ENCODE measurements around the gene SERPINA1.

The SERPINA1 gene

DNA sequence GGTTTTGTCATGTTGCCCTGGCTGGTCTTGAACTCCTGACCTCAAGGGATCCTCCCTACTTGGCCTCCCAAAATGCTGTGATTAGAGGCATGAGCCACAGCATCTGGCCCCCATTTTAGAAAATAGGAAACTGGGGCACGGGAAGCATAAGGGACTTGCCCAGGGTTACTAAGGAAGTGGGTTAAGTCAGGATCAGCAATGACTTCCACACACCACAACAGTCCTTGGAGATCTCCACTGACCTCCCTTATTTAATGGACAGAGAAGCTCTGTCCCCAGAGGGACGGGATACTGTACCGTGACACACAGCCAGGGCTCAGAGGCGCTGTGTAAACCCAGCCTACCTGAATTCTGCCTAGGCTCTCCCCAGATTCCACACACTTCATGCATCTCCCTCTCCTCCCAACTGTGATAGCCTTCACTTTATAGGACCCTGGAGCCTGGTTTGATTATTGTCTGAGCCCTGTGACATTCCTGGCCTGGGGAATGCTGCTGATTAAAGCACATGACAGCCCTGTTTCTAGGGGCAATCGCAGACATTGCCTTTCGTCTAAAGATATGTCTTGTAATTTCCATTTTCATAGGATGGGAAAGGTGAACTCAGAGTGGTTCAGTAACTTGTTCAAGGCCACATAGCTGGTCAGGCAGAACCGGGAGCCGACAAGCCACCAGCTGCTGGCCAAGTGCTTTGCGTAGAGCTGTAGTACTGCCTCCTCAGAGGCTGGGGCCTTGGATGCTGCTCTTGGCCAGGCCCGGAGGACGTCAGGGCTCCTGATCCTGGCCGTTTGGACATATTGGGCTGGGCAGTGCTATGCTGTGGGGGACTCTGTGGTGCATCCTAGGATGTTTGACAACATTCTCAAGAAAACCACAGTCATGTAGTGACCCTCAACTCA lies 20.8 kb downstream of the SERPINA1 start:
- no peaks in the 10 kb centered on the region for H4K20me1 ChIP-seq (ENCODE audit: control insufficient read depth, insufficient read depth, low read depth, low read length)
- H3K27ac ChIP-seq (ENCODE audit: low read depth, low read length) = no peak overlapping the region
- no peak overlapping the region for H3K4me3 ChIP-seq (ENCODE audit: low read length)
- no peaks in the 10 kb centered on the region for H3K9me2 ChIP-seq (replicated peaks; ENCODE audit: control insufficient read depth, low read length)
- H3K79me2 ChIP-seq (ENCODE audit: control insufficient read depth, low read length) = no peaks in the 10 kb centered on the region
- no peaks in the 10 kb centered on the region for H3F3A ChIP-seq (ENCODE audit: control insufficient read depth, insufficient read depth)
- TF ChIP-seq, protein P1, sequence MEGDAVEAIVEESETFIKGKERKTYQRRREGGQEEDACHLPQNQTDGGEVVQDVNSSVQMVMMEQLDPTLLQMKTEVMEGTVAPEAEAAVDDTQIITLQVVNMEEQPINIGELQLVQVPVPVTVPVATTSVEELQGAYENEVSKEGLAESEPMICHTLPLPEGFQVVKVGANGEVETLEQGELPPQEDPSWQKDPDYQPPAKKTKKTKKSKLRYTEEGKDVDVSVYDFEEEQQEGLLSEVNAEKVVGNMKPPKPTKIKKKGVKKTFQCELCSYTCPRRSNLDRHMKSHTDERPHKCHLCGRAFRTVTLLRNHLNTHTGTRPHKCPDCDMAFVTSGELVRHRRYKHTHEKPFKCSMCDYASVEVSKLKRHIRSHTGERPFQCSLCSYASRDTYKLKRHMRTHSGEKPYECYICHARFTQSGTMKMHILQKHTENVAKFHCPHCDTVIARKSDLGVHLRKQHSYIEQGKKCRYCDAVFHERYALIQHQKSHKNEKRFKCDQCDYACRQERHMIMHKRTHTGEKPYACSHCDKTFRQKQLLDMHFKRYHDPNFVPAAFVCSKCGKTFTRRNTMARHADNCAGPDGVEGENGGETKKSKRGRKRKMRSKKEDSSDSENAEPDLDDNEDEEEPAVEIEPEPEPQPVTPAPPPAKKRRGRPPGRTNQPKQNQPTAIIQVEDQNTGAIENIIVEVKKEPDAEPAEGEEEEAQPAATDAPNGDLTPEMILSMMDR (IDR thresholded peaks at IDR 0.05; ENCODE audit: low read depth, low read length, poor library complexity, severe bottlenecking) = no peak
- no peak for TF ChIP-seq EZH2phosphoT487 (IDR thresholded peaks at IDR 0.05; ENCODE audit: borderline replicate concordance, low read length)
- H3K9me3 ChIP-seq (ENCODE audit: control insufficient read depth, insufficient read depth, low read length) = no peaks in the 10 kb centered on the region
- H3K27me3 ChIP-seq (ENCODE audit: control insufficient read depth, low read length) = no peaks in the 10 kb centered on the region
- H3K36me3 ChIP-seq (ENCODE audit: control insufficient read depth, low read length) = no peaks in the 10 kb centered on the region
- no peaks in the 10 kb centered on the region for H3K4me1 ChIP-seq (ENCODE audit: control insufficient read depth, low read length)
- H3K4me2 ChIP-seq (ENCODE audit: low read length) = no peak overlapping the region

DNA sequence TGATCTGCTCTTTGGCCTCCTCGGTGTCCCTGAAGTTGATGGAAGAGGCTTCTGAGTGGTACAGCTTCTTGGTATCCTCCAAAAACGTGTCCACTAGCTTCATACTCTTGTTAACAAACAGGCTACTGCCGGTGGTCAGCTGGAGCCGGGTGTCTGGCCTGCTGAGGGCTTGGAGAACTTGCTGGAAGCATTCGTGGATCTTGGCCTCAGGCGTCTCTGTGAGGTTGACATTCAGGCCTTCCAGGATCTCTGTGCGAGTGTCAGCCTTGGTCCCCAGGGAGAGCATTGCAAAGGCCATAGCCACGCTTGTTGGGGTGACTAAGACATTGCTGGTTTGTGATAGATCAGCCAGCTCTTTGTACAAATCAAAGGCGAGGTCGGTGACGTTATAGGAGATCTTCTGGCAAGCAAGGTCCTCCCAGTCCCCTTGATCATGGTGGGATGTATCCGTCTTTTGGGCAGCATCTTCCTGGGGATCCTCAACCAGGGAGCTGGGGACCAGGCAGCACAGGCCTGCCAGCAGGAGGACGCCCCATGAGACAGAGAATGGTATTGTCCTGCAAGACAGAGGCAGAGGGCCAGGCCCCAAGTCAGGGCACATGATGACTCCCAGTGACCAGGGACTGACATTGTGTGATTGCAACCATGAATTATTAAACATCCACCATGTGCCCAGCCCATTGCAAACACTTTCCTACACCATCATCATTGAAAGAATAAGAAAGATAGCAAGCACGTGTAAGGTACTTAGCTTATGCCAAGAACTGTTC lies 22.1 kb downstream of the SERPINA1 start, which contains the start of gene SERPINA2:
Gene SERPINA2, minus strand, starts transcription at position 553 of the 770 bp plus-strand sequence.
- H3K4me3 ChIP-seq (ENCODE audit: low read length) = no peak within 1 kb of the TSS
- H3K9me3 ChIP-seq (ENCODE audit: control insufficient read depth, insufficient read depth, low read length) = no peaks in the 10 kb centered on the region
- no peak within 1 kb of the TSS for H3K4me2 ChIP-seq (ENCODE audit: low read length)
- H3F3A ChIP-seq (ENCODE audit: control insufficient read depth, insufficient read depth) = no peaks in the 10 kb centered on the region
- no peaks in the 10 kb centered on the region for H3K36me3 ChIP-seq (ENCODE audit: control insufficient read depth, low read length)
- no peaks in the 10 kb centered on the region for H3K79me2 ChIP-seq (ENCODE audit: control insufficient read depth, low read length)
- TF ChIP-seq, protein P1 (IDR thresholded peaks at IDR 0.05; ENCODE audit: low read depth, low read length, poor library complexity, severe bottlenecking) = no peak
- no peak for TF ChIP-seq EZH2phosphoT487 (IDR thresholded peaks at IDR 0.05; ENCODE audit: borderline replicate concordance, low read length)
- H3K27me3 ChIP-seq (ENCODE audit: control insufficient read depth, low read length) = no peaks in the 10 kb centered on the region
- H3K27ac ChIP-seq (ENCODE audit: low read depth, low read length) = no peak within 1 kb of the TSS
- no peaks in the 10 kb centered on the region for H4K20me1 ChIP-seq (ENCODE audit: control insufficient read depth, insufficient read depth, low read depth, low read length)
- H3K4me1 ChIP-seq (ENCODE audit: control insufficient read depth, low read length) = no peaks in the 10 kb centered on the region
- no peaks in the 10 kb centered on the region for H3K9me2 ChIP-seq (replicated peaks; ENCODE audit: control insufficient read depth, low read length)

DNA sequence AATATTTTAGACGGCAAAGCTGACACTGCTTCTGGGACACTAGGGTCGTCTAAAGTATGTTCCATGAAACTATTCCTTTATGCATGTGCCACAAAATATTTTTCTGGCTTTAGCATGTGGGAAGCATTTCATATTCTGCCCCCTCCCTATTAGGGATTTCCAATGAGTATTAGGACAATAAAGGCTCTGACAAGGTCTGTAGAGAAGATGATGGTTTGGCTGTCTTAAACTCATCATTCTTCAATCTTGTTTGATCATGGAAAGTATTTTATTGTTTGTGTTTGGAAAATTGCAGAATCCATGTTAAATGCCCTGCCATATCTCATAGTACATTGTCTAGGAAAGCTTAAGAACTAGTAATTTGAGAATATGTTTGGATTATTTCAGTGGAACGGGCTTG lies 22.8 kb downstream of the SERPINA1 start:
- Histone ChIP-seq H3K9me3 (ENCODE audit: control insufficient read depth, insufficient read depth, low read length) (no peaks in the 10 kb centered on the region), H3K4me1 (ENCODE audit: control insufficient read depth, low read length) (no peaks in the 10 kb centered on the region), H3K36me3 (ENCODE audit: control insufficient read depth, low read length) (no peaks in the 10 kb centered on the region), H4K20me1 (ENCODE audit: control insufficient read depth, insufficient read depth, low read depth, low read length) (no peaks in the 10 kb centered on the region), H3K4me2 (ENCODE audit: low read length) (no peak overlapping the region), H3K27me3 (ENCODE audit: control insufficient read depth, low read length) (no peaks in the 10 kb centered on the region), H3K9me2 (replicated peaks; ENCODE audit: control insufficient read depth, low read length) (no peaks in the 10 kb centered on the region), H3K4me3 (ENCODE audit: low read length) (no peak overlapping the region), H3K79me2 (ENCODE audit: control insufficient read depth, low read length) (no peaks in the 10 kb centered on the region), H3F3A (ENCODE audit: control insufficient read depth, insufficient read depth) (no peaks in the 10 kb centered on the region), H3K27ac (ENCODE audit: low read depth, low read length) (no peak overlapping the region)
- TF ChIP-seq, protein P1 (IDR thresholded peaks at IDR 0.05; ENCODE audit: low read depth, low read length, poor library complexity, severe bottlenecking) = no peak
- no peak for TF ChIP-seq EZH2phosphoT487 (IDR thresholded peaks at IDR 0.05; ENCODE audit: borderline replicate concordance, low read length)

All from DOHH2 (cell line).